ENCODE data around the gene BMP2K.

- TF ChIP-seq ESRRA (IDR thresholded peaks at IDR 0.05; ENCODE audit: borderline replicate concordance, low read length), result no peak
- TF ChIP-seq, protein P1, sequence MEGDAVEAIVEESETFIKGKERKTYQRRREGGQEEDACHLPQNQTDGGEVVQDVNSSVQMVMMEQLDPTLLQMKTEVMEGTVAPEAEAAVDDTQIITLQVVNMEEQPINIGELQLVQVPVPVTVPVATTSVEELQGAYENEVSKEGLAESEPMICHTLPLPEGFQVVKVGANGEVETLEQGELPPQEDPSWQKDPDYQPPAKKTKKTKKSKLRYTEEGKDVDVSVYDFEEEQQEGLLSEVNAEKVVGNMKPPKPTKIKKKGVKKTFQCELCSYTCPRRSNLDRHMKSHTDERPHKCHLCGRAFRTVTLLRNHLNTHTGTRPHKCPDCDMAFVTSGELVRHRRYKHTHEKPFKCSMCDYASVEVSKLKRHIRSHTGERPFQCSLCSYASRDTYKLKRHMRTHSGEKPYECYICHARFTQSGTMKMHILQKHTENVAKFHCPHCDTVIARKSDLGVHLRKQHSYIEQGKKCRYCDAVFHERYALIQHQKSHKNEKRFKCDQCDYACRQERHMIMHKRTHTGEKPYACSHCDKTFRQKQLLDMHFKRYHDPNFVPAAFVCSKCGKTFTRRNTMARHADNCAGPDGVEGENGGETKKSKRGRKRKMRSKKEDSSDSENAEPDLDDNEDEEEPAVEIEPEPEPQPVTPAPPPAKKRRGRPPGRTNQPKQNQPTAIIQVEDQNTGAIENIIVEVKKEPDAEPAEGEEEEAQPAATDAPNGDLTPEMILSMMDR (IDR thresholded peaks at IDR 0.05), result no peak
Observed at GRCh38 chr4:78907638-78908037, 131.5 kb downstream of the BMP2K start.

All from A549 (cell line).